H1 (cell line): Measurements from ENCODE around the gene PBX1. TPM values are rescaled to one million over a fixed set of nuclear protein-coding genes. Genes with fewer than 3 reads are reported as not detected.

ENCODE experiments used
- CTCF ChIA-PET: fragments of 300-600 bp; sonication (Branson Sonifier 250); formaldehyde crosslinking; loops from one replicate; lab custom pipeline; 2021; ENCODE audit not compliant: partially characterized antibody; lab: Charles Lee
- POLR2A ChIA-PET: fragments of 300-600 bp; sonication (Branson Sonifier 250); formaldehyde crosslinking; loops from one replicate; lab custom pipeline; 2021; ENCODE audit warnings: inconsistent platforms; ENCODE audit not compliant: partially characterized antibody; lab: Charles Lee
- DNase-seq, 2 experiments: peaks; one replicate each; pipeline versions ENCODE4 v3.0.0 to v3.0.0-alpha.2; 2010 to 2022; ENCODE audit warnings: low spot score in 2 of 2, low read depth in 1 of 2, mixed read lengths in 1 of 2
- FAIRE-seq: peaks from 2 replicates; lab custom pipeline; 2011; peaks lifted over from hg19 to GRCh38; lab: Jason Lieb, UNC
- H2AFZ ChIP-seq: 2 replicates; pipeline ENCODE4 v1.8.1; 2012; ENCODE audit warnings: low read length, inconsistent platforms
- H2AK5ac ChIP-seq: 2 replicates; pipeline ENCODE4 v1.6.1; 2013; ENCODE audit warnings: low read depth, low read length
- H2BK120ac ChIP-seq: replicated peaks from 2 replicates; pipeline ENCODE3; 2013; ENCODE audit warnings: low read depth, low read length, inconsistent platforms
- H2BK12ac ChIP-seq: 2 replicates; pipeline ENCODE4 v1.6.1; 2013; ENCODE audit warnings: low read depth, low read length
- H2BK15ac ChIP-seq: 2 replicates; pipeline ENCODE4 v1.6.1; 2013; ENCODE audit warnings: low read length
- H2BK20ac ChIP-seq: 2 replicates; pipeline ENCODE4 v1.6.1; 2013; ENCODE audit warnings: low read length
- H2BK5ac ChIP-seq: 2 replicates; pipeline ENCODE4 v1.6.1; 2013; ENCODE audit warnings: low read depth, low read length
- H3K14ac ChIP-seq: 2 replicates; pipeline ENCODE4 v1.6.1; 2013; ENCODE audit warnings: inconsistent platforms; ENCODE audit not compliant: insufficient read length
- H3K18ac ChIP-seq: 2 replicates; pipeline ENCODE4 v1.6.1; 2013; ENCODE audit warnings: low read length; ENCODE audit errors: extremely low read depth
- H3K23ac ChIP-seq: 2 replicates; pipeline ENCODE4 v1.6.1; 2013; ENCODE audit warnings: inconsistent platforms; ENCODE audit not compliant: insufficient read length
- H3K23me2 ChIP-seq: 2 replicates; pipeline ENCODE4 v1.6.1; 2013; ENCODE audit warnings: low read depth, low read length
- H3K27ac ChIP-seq: 2 replicates; pipeline ENCODE4 v1.6.1; 2011; ENCODE audit warnings: low read depth, low read length, inconsistent platforms
- H3K27me3 ChIP-seq, 4 experiments: replicated peaks in 1 of 4; 1 replicate in 1 of 4; 2 replicates in 3 of 4; pipeline versions ENCODE4 v1.6.1 to v1.8.1; 2011 to 2013; ENCODE audit warnings: low read length in 3 of 4, mild to moderate bottlenecking in 3 of 4, inconsistent platforms in 2 of 4, mixed read lengths in 2 of 4, moderate library complexity in 1 of 4; ENCODE audit not compliant: control insufficient read depth in 3 of 4, insufficient read depth in 3 of 4; ENCODE audit errors: extremely low read depth in 1 of 4
- H3K36me3 ChIP-seq, 4 experiments: 2 replicates each; pipeline versions ENCODE4 v1.6.1 to v1.8.1; 2011 to 2013; ENCODE audit warnings: mild to moderate bottlenecking in 4 of 4, low read length in 3 of 4, moderate library complexity in 2 of 4, control low read depth in 1 of 4, inconsistent platforms in 1 of 4; ENCODE audit not compliant: insufficient read depth in 4 of 4, control insufficient read depth in 2 of 4
- H3K4ac ChIP-seq: replicated peaks from 2 replicates; pipeline ENCODE3; 2013; ENCODE audit warnings: low read length, low read depth, mixed read lengths, inconsistent platforms; ENCODE audit not compliant: insufficient read length
- H3K4me1 ChIP-seq, 4 experiments: replicated peaks in 1 of 4; 1 replicate in 1 of 4; 2 replicates in 3 of 4; pipeline versions ENCODE4 v1.6.1 to v1.8.1; 2011 to 2013; ENCODE audit warnings: low read length in 3 of 4, inconsistent platforms in 2 of 4, mixed read lengths in 1 of 4; ENCODE audit not compliant: insufficient read depth in 4 of 4, control insufficient read depth in 3 of 4
- H3K4me2 ChIP-seq, 2 experiments: 2 replicates each; pipeline versions ENCODE4 v1.6.1 to v1.8.1; 2011 to 2013; ENCODE audit warnings: low read depth in 2 of 2, low read length in 2 of 2, control low read depth in 1 of 2, inconsistent platforms in 1 of 2, mild to moderate bottlenecking in 1 of 2; ENCODE audit not compliant: insufficient read depth in 1 of 2
- H3K4me3 ChIP-seq, 4 experiments: fragments of 200-600, 300-600 bp in 1 of 4; sonication (generic), shearing (Covaris generic), sonication (Bioruptor Twin) in 1 of 4; 2 replicates each; pipeline versions ENCODE4 v1.5.1 to v1.8.1; 2011 to 2016; ENCODE audit warnings: low read length in 4 of 4, low read depth in 3 of 4, control low read depth in 2 of 4, inconsistent platforms in 2 of 4, mild to moderate bottlenecking in 2 of 4, mixed read lengths in 1 of 4, moderate library complexity in 1 of 4; ENCODE audit not compliant: insufficient read depth in 2 of 4; ENCODE audit errors: extremely low read depth in 1 of 4
- H3K56ac ChIP-seq: replicated peaks from 2 replicates; pipeline ENCODE3; 2013; ENCODE audit warnings: low read depth, mild to moderate bottlenecking, mixed read lengths, low read length, inconsistent platforms; ENCODE audit not compliant: insufficient read length
- H3K79me1 ChIP-seq: 2 replicates; pipeline ENCODE4 v1.6.1; 2013; ENCODE audit warnings: low read depth, low read length, control low read depth
- H3K79me2 ChIP-seq, 2 experiments: 2 replicates each; pipeline versions ENCODE4 v1.6.1 to v1.8.1; 2012 to 2013; ENCODE audit warnings: low read length in 2 of 2, mild to moderate bottlenecking in 2 of 2, inconsistent platforms in 1 of 2; ENCODE audit not compliant: insufficient read depth in 2 of 2, control insufficient read depth in 1 of 2
- H3K9ac ChIP-seq, 4 experiments: replicated peaks in 1 of 4; 1 replicate in 1 of 4; 2 replicates in 3 of 4; pipeline versions ENCODE4 v1.6.1 to v1.8.1; 2011 to 2013; ENCODE audit warnings: low read depth in 3 of 4, low read length in 3 of 4, control low read depth in 2 of 4, mild to moderate bottlenecking in 2 of 4, moderate library complexity in 2 of 4, inconsistent platforms in 1 of 4; ENCODE audit errors: extremely low read depth in 1 of 4
- H3K9me3 ChIP-seq, 2 experiments: 2 replicates each; pipeline versions ENCODE4 v1.6.1 to v1.8.1; 2012 to 2013; ENCODE audit warnings: mild to moderate bottlenecking in 2 of 2, moderate library complexity in 2 of 2, control low read depth in 1 of 2, inconsistent platforms in 1 of 2, low read depth in 1 of 2, low read length in 1 of 2, mixed read lengths in 1 of 2; ENCODE audit not compliant: insufficient read depth in 2 of 2
- H4K20me1 ChIP-seq, 2 experiments: replicated peaks in 1 of 2; 2 replicates each; pipeline versions ENCODE3 to v1.8.1; 2011 to 2013; ENCODE audit warnings: inconsistent platforms in 2 of 2, low read length in 2 of 2, mild to moderate bottlenecking in 1 of 2; ENCODE audit not compliant: insufficient read depth in 2 of 2, control insufficient read depth in 1 of 2
- H4K5ac ChIP-seq: 2 replicates; pipeline ENCODE4 v1.6.1; 2013; ENCODE audit warnings: low read length, low read depth, mixed read lengths, inconsistent platforms; ENCODE audit not compliant: insufficient read length
- H4K8ac ChIP-seq: 2 replicates; pipeline ENCODE4 v1.8.0; 2013; ENCODE audit warnings: mild to moderate bottlenecking, moderate library complexity, low read length, inconsistent platforms; ENCODE audit not compliant: insufficient read depth; ENCODE audit errors: extremely low read depth
- H4K91ac ChIP-seq: replicated peaks from 2 replicates; pipeline ENCODE3; 2013; ENCODE audit warnings: low read length, mixed read lengths, inconsistent platforms; ENCODE audit not compliant: insufficient read length
- ASH2L ChIP-seq: fragments of 200-600, 300-600 bp; sonication (generic); IDR thresholded peaks from one replicate; pipeline ENCODE4 v1.7.1; 2017; ENCODE audit warnings: low read length
- ATF3 ChIP-seq: IDR thresholded peaks from 2 replicates; pipeline ENCODE4 v1.6.1; 2011; ENCODE audit warnings: low read depth, mild to moderate bottlenecking, low read length; ENCODE audit not compliant: insufficient read depth
- BRCA1 ChIP-seq: IDR thresholded peaks from 2 replicates; pipeline ENCODE4 v1.6.1; 2012; ENCODE audit warnings: low read depth, low read length, improper control_type of control experiment
- CEBPB ChIP-seq: IDR thresholded peaks from 2 replicates; pipeline ENCODE4 v1.6.1; 2012; ENCODE audit warnings: low read depth, low read length
- CHD2 ChIP-seq: IDR thresholded peaks from 2 replicates; pipeline ENCODE4 v1.6.1; 2012; ENCODE audit warnings: low read length, improper control_type of control experiment
- GABPA ChIP-seq: IDR thresholded peaks from 2 replicates; pipeline ENCODE4 v1.6.1; 2011; ENCODE audit warnings: mild to moderate bottlenecking, low read length, moderate library complexity, borderline replicate concordance; ENCODE audit not compliant: insufficient read depth
- KDM1A ChIP-seq: fragments of 200-600, 300-600 bp; sonication (generic); IDR thresholded peaks from 2 replicates; pipeline ENCODE4 v1.7.1; 2016; ENCODE audit warnings: mild to moderate bottlenecking, low read length, borderline replicate concordance
- NANOG ChIP-seq: IDR thresholded peaks from 2 replicates; pipeline ENCODE4 v1.6.1; 2011; ENCODE audit warnings: low read length, low read depth, mild to moderate bottlenecking, inconsistent platforms; ENCODE audit not compliant: insufficient read depth, poor library complexity, severe bottlenecking
- SAP30 ChIP-seq: fragments of 300-600 bp; sonication (generic); IDR thresholded peaks from 2 replicates; pipeline ENCODE4 v1.7.1; 2012; ENCODE audit warnings: low read length, moderate library complexity, mild to moderate bottlenecking, inconsistent platforms; ENCODE audit not compliant: insufficient read depth, insufficient replicate concordance
- SP1 ChIP-seq: IDR thresholded peaks from 2 replicates; pipeline ENCODE4 v1.6.1; 2011; ENCODE audit warnings: low read depth, low read length
- USF2 ChIP-seq: IDR thresholded peaks from 2 replicates; pipeline ENCODE4 v1.6.1; 2011; ENCODE audit warnings: low read length, improper control_type of control experiment
- WGBS, 2 experiments: shearing (Covaris generic) in 1 of 2; methylation state at CpG; one replicate each; pipeline versions ENCODE4 v1.1.6 to v1.1.7; 2013 to 2015; ENCODE audit warnings: low lambda C conversion rate in 2 of 2, mixed read lengths in 2 of 2, inconsistent platforms in 1 of 2, low coverage in 1 of 2, missing lambda C conversion rate in 1 of 2; ENCODE audit not compliant: insufficient replicate concordance in 2 of 2, insufficient coverage in 1 of 2, insufficient read length in 1 of 2; ENCODE audit errors: extremely low coverage in 1 of 2, missing lambda C conversion rate in 1 of 2; 5-methylcytosine and 5-hydroxymethylcytosine counted together
- polyA plus RNA-seq, 7 experiments: library from polyadenylated mRNA; depleted of rRNA in 3 of 7; stranded (reverse) in 5 of 7; unstranded in 2 of 7; fragments of >200 nt in 5 of 7; fragments of 200-250 nt in 2 of 7; gene quantifications; 1 replicate in 5 of 7; 2 replicates in 1 of 7; 4 replicates in 1 of 7; pipeline versions ENCODE4 v1.2.1 to v1.2.3, GENCODE V29; 2011 to 2013; ENCODE audit warnings: missing spikeins in 2 of 7, mixed read lengths in 2 of 7
- total RNA-seq: library from RNA; stranded (reverse); fragmentation: NEBNext Ultra II Directional; extraction: Animal tissue kit (Norgen Biotek cat#: 25700); gene quantifications from 2 replicates; pipeline ENCODE4 v1.2.1, GENCODE V29; 2021

The PBX1 gene
- total and polyA plus RNA-seq, 2 of the 8 experiments (the other 6 are each of a cell fraction or from before 2014, with no cell fraction given), result 87.4 to 124 TPM

GRCh38 chr1:164695956-164696665 is 137.1 kb downstream of the PBX1 start:
- H4K91ac ChIP-seq, result no peak overlapping the region
- H3K4me1 ChIP-seq, result peaks cover 0 to 8% (median 3%) of the 10 kb centered on the region in 4 experiments; a peak in 1 of 7 replicates
- H3K4me3 ChIP-seq, result no peak overlapping the region
- ChIA-PET CTCF (interaction anchor here (0.6 to 1.7 kb wide), 7 partner anchors 9 to 92 kb away, joined by 3 to 6 read pairs (median 3); no protein-coding TSS in a partner anchor), POLR2A (no interaction called here)
- peaks cover 0 to 10% (median 5%) of the 10 kb centered on the region in 4 experiments; a peak in 4 of 8 replicates for H3K36me3 ChIP-seq
- no peak overlapping the region for H2BK120ac ChIP-seq
- H3K9ac ChIP-seq, result no peak overlapping the region
- no peak overlapping the region for H4K5ac ChIP-seq
- no peak overlapping the region for H2AK5ac ChIP-seq
- no peak overlapping the region for H2BK20ac ChIP-seq
- no peak overlapping the region for H2BK15ac ChIP-seq
- H3K9me3 ChIP-seq, result no peaks in the 10 kb centered on the region
- H3K23ac ChIP-seq, result no peak overlapping the region
- WGBS, 2 experiments, result 91% methylated on average over 5 of the region's 5 CpGs; no CpG with 5 or more reads in 1 of the 2 experiments
- peaks cover 2 to 98% of the 10 kb centered on the region in 2 experiments; a peak in 3 of 4 replicates for H3K79me2 ChIP-seq
- no peak overlapping the region for H3K18ac ChIP-seq
- H2BK5ac ChIP-seq, result no peak overlapping the region
- no peak overlapping the region for H4K8ac ChIP-seq
- peaks cover 9% of the 10 kb centered on the region in 2 experiments for H4K20me1 ChIP-seq
- H3K14ac ChIP-seq, result no peak overlapping the region
- H3K23me2 ChIP-seq, result no peaks in the 10 kb centered on the region
- H3K79me1 ChIP-seq, result peaks cover 10% of the 10 kb centered on the region
- FAIRE-seq (no peak), DNase-seq (no peak)
- H3K4me2 ChIP-seq, result no peak overlapping the region
- no peak overlapping the region for H3K56ac ChIP-seq
- H3K27ac ChIP-seq, result no peak overlapping the region
- H2BK12ac ChIP-seq, result no peak overlapping the region
- no peaks in the 10 kb centered on the region for H3K27me3 ChIP-seq
- no peak overlapping the region for H3K4ac ChIP-seq
- no peak overlapping the region for H2AFZ ChIP-seq
- TF ChIP-seq SP1 (no peak), KDM1A (no peak), ATF3 (no peak), GABPA (no peak), CHD2 (no peak), CEBPB (no peak), NANOG (no peak), SAP30 (no peak), ASH2L (no peak), USF2 (no peak), BRCA1 (no peak)
